H1 (cell line): ENCODE results near the gene MPLKIP. TPM values are rescaled to one million over a fixed set of nuclear protein-coding genes. Genes with fewer than 3 reads are reported as not detected.

Source experiments
- ASH2L ChIP-seq: fragments of 200-600, 300-600 bp; sonication (generic); IDR thresholded peaks from one replicate; pipeline ENCODE4 v1.7.1; 2017; ENCODE audit warnings: low read length
- CEBPB ChIP-seq: IDR thresholded peaks from 2 replicates; pipeline ENCODE4 v1.6.1; 2012; ENCODE audit warnings: low read depth, low read length
- EGR1 ChIP-seq: IDR thresholded peaks from 2 replicates; pipeline ENCODE4 v1.6.1; 2011; ENCODE audit warnings: low read depth, low read length, borderline replicate concordance
- EP300 ChIP-seq, 2 experiments: IDR thresholded peaks; 1 replicate in 1 of 2; 2 replicates in 1 of 2; pipeline ENCODE4 v1.6.1; 2011 to 2012; ENCODE audit warnings: low read depth in 2 of 2, low read length in 2 of 2, mild to moderate bottlenecking in 2 of 2, borderline replicate concordance in 1 of 2, inconsistent platforms in 1 of 2, moderate library complexity in 1 of 2
- GTF2F1 ChIP-seq: IDR thresholded peaks from 2 replicates; pipeline ENCODE4 v1.6.1; 2012; ENCODE audit warnings: low read depth, low read length, improper control_type of control experiment, borderline replicate concordance
- HDAC2 ChIP-seq, 2 experiments: fragments of 300-600 bp in 1 of 2; sonication (generic) in 1 of 2; IDR thresholded peaks; 2 replicates each; pipeline ENCODE4 v1.6.1; 2011 to 2012; ENCODE audit warnings: low read depth in 2 of 2, low read length in 2 of 2, mild to moderate bottlenecking in 2 of 2, moderate library complexity in 2 of 2, borderline replicate concordance in 1 of 2, inconsistent platforms in 1 of 2
- KDM1A ChIP-seq: fragments of 200-600, 300-600 bp; sonication (generic); IDR thresholded peaks from 2 replicates; pipeline ENCODE4 v1.7.1; 2016; ENCODE audit warnings: mild to moderate bottlenecking, low read length, borderline replicate concordance
- MAFK ChIP-seq: IDR thresholded peaks from 2 replicates; pipeline ENCODE4 v1.6.1; 2012; ENCODE audit warnings: low read depth, mild to moderate bottlenecking, improper control_type of control experiment, low read length
- NANOG ChIP-seq: IDR thresholded peaks from 2 replicates; pipeline ENCODE4 v1.6.1; 2011; ENCODE audit warnings: low read length, low read depth, mild to moderate bottlenecking, inconsistent platforms; ENCODE audit not compliant: insufficient read depth, poor library complexity, severe bottlenecking
- POLR2AphosphoS5 ChIP-seq: IDR thresholded peaks from 2 replicates; pipeline ENCODE4 v1.6.1; 2011; ENCODE audit warnings: low read depth, low read length
- POU5F1 ChIP-seq: IDR thresholded peaks from 2 replicates; pipeline ENCODE4 v1.6.1; 2011; ENCODE audit warnings: low read depth, mild to moderate bottlenecking, low read length, moderate library complexity
- RFX5 ChIP-seq: IDR thresholded peaks from 2 replicates; pipeline ENCODE4 v1.6.1; 2011; ENCODE audit warnings: low read depth, low read length, improper control_type of control experiment, borderline replicate concordance
- RNF2 ChIP-seq: fragments of 200-900, 300-1000 bp; sonication (generic); IDR thresholded peaks from 2 replicates; pipeline ENCODE4 v1.7.1; 2016; ENCODE audit warnings: borderline replicate concordance, low read depth, mild to moderate bottlenecking, antibody characterized with exemption, low read length; ENCODE audit not compliant: poor library complexity, severe bottlenecking; ENCODE audit errors: missing control alignments
- TAF1 ChIP-seq: IDR thresholded peaks from 2 replicates; pipeline ENCODE4 v1.6.1; 2011; ENCODE audit warnings: mild to moderate bottlenecking, low read depth, low read length
- YY1 ChIP-seq: IDR thresholded peaks from 2 replicates; pipeline ENCODE4 v1.6.1; 2011; ENCODE audit warnings: low read depth, mild to moderate bottlenecking, low read length
- polyA plus RNA-seq, 7 experiments: library from polyadenylated mRNA; depleted of rRNA in 3 of 7; stranded (reverse) in 5 of 7; unstranded in 2 of 7; fragments of >200 nt in 5 of 7; fragments of 200-250 nt in 2 of 7; gene quantifications; 1 replicate in 5 of 7; 2 replicates in 1 of 7; 4 replicates in 1 of 7; pipeline versions ENCODE4 v1.2.1 to v1.2.3, GENCODE V29; 2011 to 2013; ENCODE audit warnings: missing spikeins in 2 of 7, mixed read lengths in 2 of 7
- total RNA-seq: library from RNA; stranded (reverse); fragmentation: NEBNext Ultra II Directional; extraction: Animal tissue kit (Norgen Biotek cat#: 25700); gene quantifications from 2 replicates; pipeline ENCODE4 v1.2.1, GENCODE V29; 2021
- TF ChIP-seq, protein P1 (sequence below), 3 experiments: IDR thresholded peaks; 1 replicate in 2 of 3; 2 replicates in 1 of 3; pipeline versions ENCODE4 v1.5.1 to v1.6.1; 2011; ENCODE audit warnings: low read length in 3 of 3, mild to moderate bottlenecking in 3 of 3, inconsistent platforms in 2 of 3, low read depth in 1 of 3, moderate library complexity in 1 of 3; ENCODE audit not compliant: insufficient read depth in 1 of 3; ENCODE audit errors: control extremely low read depth in 1 of 3
- TF ChIP-seq, protein P2 (sequence below): IDR thresholded peaks from 2 replicates; pipeline ENCODE4 v1.6.1; 2012; ENCODE audit warnings: low read length, inconsistent platforms

The MPLKIP gene
- total and polyA plus RNA-seq, 2 of the 8 experiments (the other 6 are each of a cell fraction or from before 2014, with no cell fraction given) = 57.2 to 73.4 TPM

DNA sequence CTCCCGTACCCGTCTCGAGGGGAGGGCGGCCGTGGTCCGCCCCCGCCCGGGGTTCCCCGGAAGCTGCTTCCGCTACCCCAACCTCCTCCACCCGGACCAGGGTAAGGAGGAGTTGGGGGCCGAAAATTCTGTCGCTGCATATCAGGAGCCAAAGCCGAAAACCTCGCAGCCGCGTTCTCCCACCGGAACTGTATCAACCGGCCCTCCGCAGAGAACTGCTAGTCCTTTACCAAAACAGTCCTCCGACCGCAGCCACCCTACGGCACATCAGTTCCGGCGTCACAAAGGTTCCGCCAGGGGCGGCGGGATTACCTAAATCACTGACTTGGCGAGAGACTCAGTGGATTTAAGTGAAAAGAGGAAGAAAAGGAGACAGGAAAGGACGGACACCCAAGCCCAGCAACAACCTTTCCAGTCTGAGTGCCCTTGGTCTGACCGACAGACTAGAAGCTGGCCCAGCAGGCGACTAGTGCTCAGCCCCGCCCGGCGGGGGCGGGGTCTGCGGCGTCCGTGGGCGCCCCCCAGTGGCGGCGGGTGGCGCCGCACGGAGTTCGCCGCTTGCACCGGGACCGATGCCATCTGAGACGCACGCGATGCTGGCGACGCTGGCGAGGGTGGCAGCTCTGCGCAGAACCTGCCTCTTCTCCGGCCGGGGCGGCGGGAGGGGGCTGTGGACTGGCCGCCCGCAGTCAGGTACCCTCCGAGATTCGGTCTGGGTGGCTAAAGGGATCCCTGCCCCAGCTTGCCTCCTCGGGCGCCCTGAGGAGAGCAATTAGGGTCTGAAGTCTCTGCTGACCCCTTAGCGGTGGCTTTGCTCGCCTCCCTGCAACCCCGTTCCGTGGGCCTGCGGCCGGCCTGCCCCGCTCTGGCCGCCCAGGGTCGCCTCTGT lies at the start of gene MPLKIP, which contains the start of gene SUGCT (continued):
- TF ChIP-seq, protein P1, sequence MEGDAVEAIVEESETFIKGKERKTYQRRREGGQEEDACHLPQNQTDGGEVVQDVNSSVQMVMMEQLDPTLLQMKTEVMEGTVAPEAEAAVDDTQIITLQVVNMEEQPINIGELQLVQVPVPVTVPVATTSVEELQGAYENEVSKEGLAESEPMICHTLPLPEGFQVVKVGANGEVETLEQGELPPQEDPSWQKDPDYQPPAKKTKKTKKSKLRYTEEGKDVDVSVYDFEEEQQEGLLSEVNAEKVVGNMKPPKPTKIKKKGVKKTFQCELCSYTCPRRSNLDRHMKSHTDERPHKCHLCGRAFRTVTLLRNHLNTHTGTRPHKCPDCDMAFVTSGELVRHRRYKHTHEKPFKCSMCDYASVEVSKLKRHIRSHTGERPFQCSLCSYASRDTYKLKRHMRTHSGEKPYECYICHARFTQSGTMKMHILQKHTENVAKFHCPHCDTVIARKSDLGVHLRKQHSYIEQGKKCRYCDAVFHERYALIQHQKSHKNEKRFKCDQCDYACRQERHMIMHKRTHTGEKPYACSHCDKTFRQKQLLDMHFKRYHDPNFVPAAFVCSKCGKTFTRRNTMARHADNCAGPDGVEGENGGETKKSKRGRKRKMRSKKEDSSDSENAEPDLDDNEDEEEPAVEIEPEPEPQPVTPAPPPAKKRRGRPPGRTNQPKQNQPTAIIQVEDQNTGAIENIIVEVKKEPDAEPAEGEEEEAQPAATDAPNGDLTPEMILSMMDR (IDR thresholded peaks at IDR 0.05; ENCODE audit: control extremely low read depth in 1 of 3, insufficient read depth in 1 of 3, low read depth in 1 of 3, low read length in 3 of 3) = peak; percentile 84 to 89 (median 87)
- peak; percentile 74; the same call in 1 of the 2 replicates for TF ChIP-seq EGR1
- TF ChIP-seq POU5F1 = no peak
- TF ChIP-seq CEBPB = no peak
- 0 out of 4 replicates have a peak, but pooled peaks of 1 of the 2 experiments have one; percentile 76 for TF ChIP-seq HDAC2 (IDR thresholded peaks at IDR 0.05; ENCODE audit: borderline replicate concordance in 1 of 2, low read depth in 2 of 2, low read length in 2 of 2)
- no peak for TF ChIP-seq MAFK
- TF ChIP-seq TAF1 = peak; percentile 98
- no peak for TF ChIP-seq RFX5
- TF ChIP-seq GTF2F1 = peak; percentile 22
- TF ChIP-seq NANOG = no peak
- TF ChIP-seq, protein P2, sequence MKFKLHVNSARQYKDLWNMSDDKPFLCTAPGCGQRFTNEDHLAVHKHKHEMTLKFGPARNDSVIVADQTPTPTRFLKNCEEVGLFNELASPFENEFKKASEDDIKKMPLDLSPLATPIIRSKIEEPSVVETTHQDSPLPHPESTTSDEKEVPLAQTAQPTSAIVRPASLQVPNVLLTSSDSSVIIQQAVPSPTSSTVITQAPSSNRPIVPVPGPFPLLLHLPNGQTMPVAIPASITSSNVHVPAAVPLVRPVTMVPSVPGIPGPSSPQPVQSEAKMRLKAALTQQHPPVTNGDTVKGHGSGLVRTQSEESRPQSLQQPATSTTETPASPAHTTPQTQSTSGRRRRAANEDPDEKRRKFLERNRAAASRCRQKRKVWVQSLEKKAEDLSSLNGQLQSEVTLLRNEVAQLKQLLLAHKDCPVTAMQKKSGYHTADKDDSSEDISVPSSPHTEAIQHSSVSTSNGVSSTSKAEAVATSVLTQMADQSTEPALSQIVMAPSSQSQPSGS = peak; percentile 89
- TF ChIP-seq ASH2L = peak; percentile 100
- TF ChIP-seq POLR2AphosphoS5 = peak; percentile 56
- peak in 1 of 2 experiments; percentile 65; a peak in 1 of 3 replicates for TF ChIP-seq EP300 (IDR thresholded peaks at IDR 0.05; ENCODE audit: borderline replicate concordance in 1 of 2, low read depth in 2 of 2, low read length in 2 of 2)
- TF ChIP-seq RNF2 = no peak
- TF ChIP-seq KDM1A = no peak
- TF ChIP-seq YY1 = peak; percentile 60; the same call in 1 of the 2 replicates
